ENCODE measurements around the gene IQCM. TPM values are rescaled to one million over a fixed set of nuclear protein-coding genes. Genes with fewer than 3 reads are reported as not detected.

IQCM gene
- polyA plus RNA-seq, 1 of the 3 experiments (the other 2 are of a cell fraction), result not detected

GRCh38 chr4:149498246-149498645 is 317.4 kb downstream of the IQCM start:
- WGBS (ENCODE audit: low lambda C conversion rate), result 0% methylated on average over 3 of the region's 3 CpGs
- Histone ChIP-seq H3K4me3 (ENCODE audit: low read depth in 2 of 2, low read length in 1 of 2) (no peak overlapping the region), H3K9me3 (no peaks in the 10 kb centered on the region), H3K27ac (ENCODE audit: low read depth in 2 of 2, low read length in 1 of 2) (no peak overlapping the region), H3K4me1 (ENCODE audit: control insufficient read depth in 1 of 2, insufficient read depth in 2 of 2, low read depth in 1 of 2, low read length in 1 of 2) (no peaks in the 10 kb centered on the region), H2AFZ (ENCODE audit: low read depth) (no peak overlapping the region), H3K79me2 (ENCODE audit: insufficient read depth) (no peaks in the 10 kb centered on the region), H3K9ac (no peak overlapping the region), H3K36me3 (replicated peaks in 1 of 2; ENCODE audit: control insufficient read depth in 1 of 2, insufficient read depth in 2 of 2, low read length in 1 of 2) (no peaks in the 10 kb centered on the region), H3K9me2 (no peaks in the 10 kb centered on the region), H3K4me2 (no peak overlapping the region), H3K27me3 (ENCODE audit: insufficient read depth) (no peaks in the 10 kb centered on the region), H4K20me1 (ENCODE audit: insufficient read depth) (no peaks in the 10 kb centered on the region), H3F3A (replicated peaks; ENCODE audit: insufficient read depth) (no peaks in the 10 kb centered on the region)
- no peak for DNase-seq
- TF ChIP-seq, protein P1, sequence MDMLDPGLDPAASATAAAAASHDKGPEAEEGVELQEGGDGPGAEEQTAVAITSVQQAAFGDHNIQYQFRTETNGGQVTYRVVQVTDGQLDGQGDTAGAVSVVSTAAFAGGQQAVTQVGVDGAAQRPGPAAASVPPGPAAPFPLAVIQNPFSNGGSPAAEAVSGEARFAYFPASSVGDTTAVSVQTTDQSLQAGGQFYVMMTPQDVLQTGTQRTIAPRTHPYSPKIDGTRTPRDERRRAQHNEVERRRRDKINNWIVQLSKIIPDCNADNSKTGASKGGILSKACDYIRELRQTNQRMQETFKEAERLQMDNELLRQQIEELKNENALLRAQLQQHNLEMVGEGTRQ (IDR thresholded peaks at IDR 0.05; ENCODE audit: borderline replicate concordance, low read depth, low read length), result no peak
- TF ChIP-seq GABPA (IDR thresholded peaks at IDR 0.05; ENCODE audit: low read depth) (no peak), PBX3 (IDR thresholded peaks at IDR 0.05) (no peak), RAD21 (IDR thresholded peaks at IDR 0.05; ENCODE audit: low read length) (no peak), YY1 (IDR thresholded peaks at IDR 0.05; ENCODE audit: low read depth) (no peak), EZH2phosphoT487 (IDR thresholded peaks at IDR 0.05; ENCODE audit: borderline replicate concordance, low read depth) (no peak), FOXJ3 (CRISPR knock-in tag; IDR thresholded peaks at IDR 0.05) (no peak), TEAD4 (IDR thresholded peaks at IDR 0.05; ENCODE audit: borderline replicate concordance, insufficient read depth) (no peak), RFX5 (IDR thresholded peaks at IDR 0.05; ENCODE audit: low read length) (no peak), MAX (IDR thresholded peaks at IDR 0.05; ENCODE audit: low read depth) (no peak), EP300 (IDR thresholded peaks at IDR 0.05; ENCODE audit: borderline replicate concordance in 1 of 2, low read depth in 1 of 2, low read length in 1 of 2) (no peak), RCOR1 (IDR thresholded peaks at IDR 0.05; ENCODE audit: low read length) (no peak), GATA2 (CRISPR knock-in tag; IDR thresholded peaks at IDR 0.05) (no peak)
- TF ChIP-seq, protein P2, sequence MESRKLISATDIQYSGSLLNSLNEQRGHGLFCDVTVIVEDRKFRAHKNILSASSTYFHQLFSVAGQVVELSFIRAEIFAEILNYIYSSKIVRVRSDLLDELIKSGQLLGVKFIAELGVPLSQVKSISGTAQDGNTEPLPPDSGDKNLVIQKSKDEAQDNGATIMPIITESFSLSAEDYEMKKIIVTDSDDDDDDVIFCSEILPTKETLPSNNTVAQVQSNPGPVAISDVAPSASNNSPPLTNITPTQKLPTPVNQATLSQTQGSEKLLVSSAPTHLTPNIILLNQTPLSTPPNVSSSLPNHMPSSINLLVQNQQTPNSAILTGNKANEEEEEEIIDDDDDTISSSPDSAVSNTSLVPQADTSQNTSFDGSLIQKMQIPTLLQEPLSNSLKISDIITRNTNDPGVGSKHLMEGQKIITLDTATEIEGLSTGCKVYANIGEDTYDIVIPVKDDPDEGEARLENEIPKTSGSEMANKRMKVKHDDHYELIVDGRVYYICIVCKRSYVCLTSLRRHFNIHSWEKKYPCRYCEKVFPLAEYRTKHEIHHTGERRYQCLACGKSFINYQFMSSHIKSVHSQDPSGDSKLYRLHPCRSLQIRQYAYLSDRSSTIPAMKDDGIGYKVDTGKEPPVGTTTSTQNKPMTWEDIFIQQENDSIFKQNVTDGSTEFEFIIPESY (IDR thresholded peaks at IDR 0.05; ENCODE audit: borderline replicate concordance, low read depth), result no peak
- ChIA-PET CTCF (no interaction called here), POLR2A (no interaction called here)

DNA sequence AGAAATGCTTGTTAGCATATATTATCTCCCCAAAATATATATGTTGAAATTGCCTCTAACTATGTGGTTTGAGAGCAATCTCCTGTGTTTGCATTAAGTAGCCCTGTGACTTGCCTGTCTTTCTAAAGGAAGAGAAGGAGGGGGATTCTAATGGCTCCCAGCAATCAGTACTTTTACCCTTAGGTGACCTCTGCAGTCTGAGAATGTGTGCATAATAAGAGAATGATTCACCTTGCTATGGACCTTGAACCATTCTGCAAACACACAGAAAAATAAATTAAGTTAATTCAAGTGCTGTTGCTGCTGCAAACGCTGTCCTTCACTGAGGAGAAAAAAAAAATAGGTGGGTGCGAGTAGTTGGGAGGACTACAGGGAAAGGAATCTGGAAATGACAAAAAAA is 322.2 kb downstream of the IQCM start:
- Histone ChIP-seq H3K36me3 (replicated peaks in 1 of 2; ENCODE audit: control insufficient read depth in 1 of 2, insufficient read depth in 2 of 2, low read length in 1 of 2) (no peaks in the 10 kb centered on the region), H3K27me3 (ENCODE audit: insufficient read depth) (no peaks in the 10 kb centered on the region), H3K4me3 (ENCODE audit: low read depth in 2 of 2, low read length in 1 of 2) (no peak overlapping the region), H3K4me2 (no peak overlapping the region), H3K4me1 (ENCODE audit: control insufficient read depth in 1 of 2, insufficient read depth in 2 of 2, low read depth in 1 of 2, low read length in 1 of 2) (no peaks in the 10 kb centered on the region), H4K20me1 (ENCODE audit: insufficient read depth) (no peaks in the 10 kb centered on the region), H3K79me2 (ENCODE audit: insufficient read depth) (no peaks in the 10 kb centered on the region), H3F3A (replicated peaks; ENCODE audit: insufficient read depth) (no peaks in the 10 kb centered on the region), H2AFZ (ENCODE audit: low read depth) (no peak overlapping the region), H3K9me2 (no peaks in the 10 kb centered on the region), H3K9me3 (no peaks in the 10 kb centered on the region), H3K27ac (ENCODE audit: low read depth in 2 of 2, low read length in 1 of 2) (no peak overlapping the region), H3K9ac (no peak overlapping the region)
- no peak for DNase-seq
- CTCF ChIA-PET, result no interaction called here
- no peak for TF ChIP-seq JUND (IDR thresholded peaks at IDR 0.05)
- TF ChIP-seq EZH2phosphoT487 (IDR thresholded peaks at IDR 0.05; ENCODE audit: borderline replicate concordance, low read depth), result no peak
- POLR2A ChIA-PET, result no interaction called here
- 0% methylated on average over 2 of the region's 2 CpGs for WGBS (ENCODE audit: low lambda C conversion rate)

Data from SK-N-SH (cell line).